PC-3 (cell line): ENCODE data around the gene AACS.

ENCODE experiments used
- CTCF ChIP-seq: fragments of 300-600 bp; sonication (generic); conservative IDR thresholded peaks from 2 replicates; pipeline ENCODE4 v1.5.1; 2017; ENCODE audit warnings: antibody characterized with exemption, low read depth, mild to moderate bottlenecking, low read length
- EZH2 ChIP-seq: fragments of 300-600 bp; sonication (generic); IDR thresholded peaks from one replicate; pipeline ENCODE4 v1.6.1; 2017; ENCODE audit warnings: antibody characterized with exemption, mild to moderate bottlenecking, low read length; ENCODE audit not compliant: unreplicated experiment

- TF ChIP-seq CTCF, result no peak
- no peak for TF ChIP-seq EZH2
Observed at GRCh38 chr12:125113789-125114188, 48.6 kb downstream of the AACS start.
